ENCODE measurements around the gene LRIF1.

The LRIF1 gene

DNA sequence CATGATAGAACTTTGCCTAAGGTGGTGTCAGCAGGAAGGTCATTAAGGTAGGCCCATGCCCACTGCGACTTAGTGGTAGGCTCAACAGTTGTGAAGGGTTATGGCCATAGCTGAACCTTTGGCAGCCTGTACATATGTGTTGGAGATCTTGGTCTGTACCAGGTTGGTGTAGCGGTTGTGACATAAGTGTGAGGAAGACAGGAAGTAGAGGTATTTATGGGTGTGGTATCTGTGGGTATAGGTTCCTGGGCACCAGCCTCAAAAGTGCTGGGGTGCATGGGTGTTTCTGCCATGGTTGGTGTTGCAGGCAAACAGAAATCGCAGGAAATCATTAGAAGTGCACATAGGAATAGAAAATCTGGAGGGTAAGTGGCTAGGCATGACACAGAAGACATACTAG is 18.6 kb upstream of the LRIF1 start:
- no peak overlapping the region for H2BK5ac ChIP-seq (ENCODE audit: low read length)
- DNase-seq (ENCODE audit: low spot score): no peak

DNA sequence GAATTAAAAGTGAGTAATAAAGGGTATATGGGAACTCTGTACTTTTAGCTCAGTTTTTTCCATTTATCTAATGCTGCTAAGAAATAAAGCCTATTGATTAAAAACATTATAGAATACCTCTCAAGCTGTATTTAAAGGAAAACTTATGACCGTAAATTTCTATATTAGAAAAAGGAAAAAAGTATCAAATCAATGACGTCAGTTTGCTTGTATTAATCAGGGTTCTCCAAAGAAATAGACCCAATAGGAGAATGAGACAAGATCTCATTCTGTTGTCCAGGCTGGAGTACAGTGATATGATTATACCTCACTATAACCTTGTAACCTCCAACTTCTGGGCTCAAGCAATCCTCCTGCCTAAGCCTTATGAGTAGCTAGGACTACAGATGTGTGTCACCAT is 15.4 kb upstream of the LRIF1 start:
- no peaks in the 10 kb centered on the region for H3K4me1 ChIP-seq (ENCODE audit: control insufficient read depth in 2 of 2, insufficient read depth in 1 of 2, low read depth in 1 of 2, low read length in 2 of 2)
- no peak overlapping the region for H4K8ac ChIP-seq (ENCODE audit: low read depth, low read length)
- H4K91ac ChIP-seq (ENCODE audit: low read depth, low read length, poor library complexity): no peak overlapping the region
- no peak overlapping the region for H2BK5ac ChIP-seq (ENCODE audit: low read length)
- no peak overlapping the region for H3K4me2 ChIP-seq (ENCODE audit: insufficient read depth, low read length, poor library complexity, severe bottlenecking)
- H2AK5ac ChIP-seq (ENCODE audit: low read depth, low read length): no peak overlapping the region
- no peak for DNase-seq (ENCODE audit: low spot score)
- no peak overlapping the region for H3K27ac ChIP-seq (replicated peaks; ENCODE audit: low read length)
- no peak overlapping the region for H2BK120ac ChIP-seq (ENCODE audit: low read depth, low read length)
- H3K18ac ChIP-seq (ENCODE audit: low read length): no peak overlapping the region
- no peak overlapping the region for H2AFZ ChIP-seq (ENCODE audit: low read length)
- H3K9ac ChIP-seq (ENCODE audit: low read depth, low read length, poor library complexity): no peak overlapping the region
- no peaks in the 10 kb centered on the region for H3K9me3 ChIP-seq (replicated peaks in 1 of 2; ENCODE audit: control insufficient read depth in 2 of 2, insufficient read depth in 1 of 2, low read depth in 1 of 2, low read length in 2 of 2)
- H3K36me3 ChIP-seq (replicated peaks in 1 of 2; ENCODE audit: control insufficient read depth in 2 of 2, insufficient read depth in 2 of 2, low read length in 2 of 2): no peaks in the 10 kb centered on the region
- no peak overlapping the region for H3K23ac ChIP-seq (ENCODE audit: low read depth, low read length, poor library complexity)
- no CpG with 5 or more reads among the region's 2 CpGs for WGBS, 2 donors (ENCODE audit: extremely low coverage in 2 of 2, insufficient read length in 2 of 2, insufficient replicate concordance in 1 of 2)
- H3K4me3 ChIP-seq (ENCODE audit: low read length in 2 of 2): no peak overlapping the region
- no peaks in the 10 kb centered on the region for H3K79me1 ChIP-seq (ENCODE audit: low read depth, low read length)
- no peak overlapping the region for H3K14ac ChIP-seq (ENCODE audit: low read length)
- no peak overlapping the region for H2BK12ac ChIP-seq (ENCODE audit: low read length)
- H3K4ac ChIP-seq (ENCODE audit: low read length): no peak overlapping the region
- no peak overlapping the region for H2BK15ac ChIP-seq (ENCODE audit: low read length)
- H3K27me3 ChIP-seq (ENCODE audit: control insufficient read depth in 3 of 3, insufficient read depth in 3 of 3, low read depth in 1 of 3, low read length in 3 of 3): peaks cover 0 to 4% (median 0%) of the 10 kb centered on the region in 3 experiments

More for the DNA sequence above, 18.6 kb upstream of the LRIF1 start:
- no peaks in the 10 kb centered on the region for H3K79me1 ChIP-seq (ENCODE audit: low read depth, low read length)
- H3K18ac ChIP-seq (ENCODE audit: low read length): no peak overlapping the region
- H3K4ac ChIP-seq (ENCODE audit: low read length): no peak overlapping the region
- no peaks in the 10 kb centered on the region for H3K9me3 ChIP-seq (replicated peaks in 1 of 2; ENCODE audit: control insufficient read depth in 2 of 2, insufficient read depth in 1 of 2, low read depth in 1 of 2, low read length in 2 of 2)
- H4K8ac ChIP-seq (ENCODE audit: low read depth, low read length): no peak overlapping the region
- no peak overlapping the region for H4K91ac ChIP-seq (ENCODE audit: low read depth, low read length, poor library complexity)
- H2BK120ac ChIP-seq (ENCODE audit: low read depth, low read length): no peak overlapping the region
- H2AFZ ChIP-seq (ENCODE audit: low read length): no peak overlapping the region
- H2BK15ac ChIP-seq (ENCODE audit: low read length): no peak overlapping the region
- no peak overlapping the region for H3K9ac ChIP-seq (ENCODE audit: low read depth, low read length, poor library complexity)
- H2AK5ac ChIP-seq (ENCODE audit: low read depth, low read length): no peak overlapping the region
- WGBS, 2 donors (ENCODE audit: extremely low coverage in 2 of 2, insufficient read length in 2 of 2, insufficient replicate concordance in 1 of 2): no CpG with 5 or more reads among the region's 3 CpGs
- H3K14ac ChIP-seq (ENCODE audit: low read length): no peak overlapping the region
- no peak overlapping the region for H3K27ac ChIP-seq (replicated peaks; ENCODE audit: low read length)
- H3K36me3 ChIP-seq (replicated peaks in 1 of 2; ENCODE audit: control insufficient read depth in 2 of 2, insufficient read depth in 2 of 2, low read length in 2 of 2): no peaks in the 10 kb centered on the region
- H3K4me3 ChIP-seq (ENCODE audit: low read length in 2 of 2): peak overlapping the region in 1 of 2 donors; percentile 3
- H3K27me3 ChIP-seq (ENCODE audit: control insufficient read depth in 3 of 3, insufficient read depth in 3 of 3, low read depth in 1 of 3, low read length in 3 of 3): peaks cover 0 to 17% (median 0%) of the 10 kb centered on the region in 3 experiments
- no peak overlapping the region for H3K23ac ChIP-seq (ENCODE audit: low read depth, low read length, poor library complexity)
- H2BK12ac ChIP-seq (ENCODE audit: low read length): no peak overlapping the region
- no peaks in the 10 kb centered on the region for H3K4me1 ChIP-seq (ENCODE audit: control insufficient read depth in 2 of 2, insufficient read depth in 1 of 2, low read depth in 1 of 2, low read length in 2 of 2)
- no peak overlapping the region for H3K4me2 ChIP-seq (ENCODE audit: insufficient read depth, low read length, poor library complexity, severe bottlenecking)

DNA sequence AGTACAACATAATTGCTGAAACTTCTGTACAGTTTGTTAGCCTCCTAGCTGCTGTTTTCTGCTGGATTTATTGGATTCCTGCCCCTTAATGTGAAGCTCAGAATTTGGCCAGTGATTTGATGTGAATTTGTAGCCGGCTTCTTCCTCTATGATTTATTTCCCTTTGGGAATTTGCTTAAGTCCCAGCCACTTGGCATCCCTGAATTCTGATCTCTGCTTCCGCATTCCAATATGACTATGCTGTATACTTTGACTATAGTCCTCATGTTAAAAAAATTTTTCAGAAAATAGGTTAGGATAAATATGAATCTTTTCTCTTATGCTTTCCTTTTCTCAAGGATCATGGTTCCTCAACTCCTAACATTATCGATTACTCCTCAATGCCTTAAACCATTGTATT is 12.4 kb upstream of the LRIF1 start:
- Histone ChIP-seq H3K36me3 (replicated peaks in 1 of 2; ENCODE audit: control insufficient read depth in 2 of 2, insufficient read depth in 2 of 2, low read length in 2 of 2) (no peaks in the 10 kb centered on the region), H3K27ac (replicated peaks; ENCODE audit: low read length) (no peak overlapping the region), H3K79me1 (ENCODE audit: low read depth, low read length) (no peaks in the 10 kb centered on the region), H3K18ac (ENCODE audit: low read length) (no peak overlapping the region), H3K27me3 (ENCODE audit: control insufficient read depth in 3 of 3, insufficient read depth in 3 of 3, low read depth in 1 of 3, low read length in 3 of 3) (no peaks in the 10 kb centered on the region), H4K8ac (ENCODE audit: low read depth, low read length) (no peak overlapping the region), H3K14ac (ENCODE audit: low read length) (no peak overlapping the region), H3K9ac (ENCODE audit: low read depth, low read length, poor library complexity) (no peak overlapping the region), H3K4ac (ENCODE audit: low read length) (no peak overlapping the region), H3K4me3 (ENCODE audit: low read length in 2 of 2) (no peak overlapping the region), H3K23ac (ENCODE audit: low read depth, low read length, poor library complexity) (no peak overlapping the region), H2AK5ac (ENCODE audit: low read depth, low read length) (no peak overlapping the region), H2AFZ (ENCODE audit: low read length) (no peak overlapping the region), H2BK15ac (ENCODE audit: low read length) (no peak overlapping the region), H3K4me1 (ENCODE audit: control insufficient read depth in 2 of 2, insufficient read depth in 1 of 2, low read depth in 1 of 2, low read length in 2 of 2) (no peaks in the 10 kb centered on the region), H4K91ac (ENCODE audit: low read depth, low read length, poor library complexity) (no peak overlapping the region), H3K9me3 (replicated peaks in 1 of 2; ENCODE audit: control insufficient read depth in 2 of 2, insufficient read depth in 1 of 2, low read depth in 1 of 2, low read length in 2 of 2) (no peaks in the 10 kb centered on the region), H3K4me2 (ENCODE audit: insufficient read depth, low read length, poor library complexity, severe bottlenecking) (no peak overlapping the region), H2BK5ac (ENCODE audit: low read length) (no peak overlapping the region), H2BK12ac (ENCODE audit: low read length) (no peak overlapping the region), H2BK120ac (ENCODE audit: low read depth, low read length) (no peak overlapping the region)
- no peak for DNase-seq (ENCODE audit: low spot score)
- WGBS, 2 donors (ENCODE audit: extremely low coverage in 2 of 2, insufficient read length in 2 of 2, insufficient replicate concordance in 1 of 2): no CpG with 5 or more reads among the region's 3 CpGs

DNA sequence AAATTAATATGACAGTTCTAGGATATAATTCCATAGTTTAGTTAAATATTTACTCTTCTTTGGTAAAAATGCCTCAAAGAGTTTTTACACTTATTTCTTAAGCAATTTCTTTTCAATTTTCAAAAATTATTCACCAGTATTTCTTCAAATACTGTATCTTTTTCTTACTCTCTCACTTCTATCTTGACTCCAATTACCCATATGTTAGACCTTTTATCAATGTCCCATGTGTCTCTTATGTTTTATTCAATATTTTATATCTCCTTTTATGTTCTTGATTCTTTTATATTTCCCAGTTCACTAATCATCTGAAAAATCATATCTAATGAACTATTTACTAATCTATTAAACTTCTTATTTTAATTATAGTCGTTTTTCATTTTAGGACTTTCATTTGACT is 11.5 kb upstream of the LRIF1 start:
- no peak overlapping the region for H3K4me3 ChIP-seq (ENCODE audit: low read length in 2 of 2)
- no peak overlapping the region for H4K8ac ChIP-seq (ENCODE audit: low read depth, low read length)
- no peaks in the 10 kb centered on the region for H3K36me3 ChIP-seq (replicated peaks in 1 of 2; ENCODE audit: control insufficient read depth in 2 of 2, insufficient read depth in 2 of 2, low read length in 2 of 2)
- H3K4me2 ChIP-seq (ENCODE audit: insufficient read depth, low read length, poor library complexity, severe bottlenecking): no peak overlapping the region
- H3K27ac ChIP-seq (replicated peaks; ENCODE audit: low read length): no peak overlapping the region
- H3K9me3 ChIP-seq (replicated peaks in 1 of 2; ENCODE audit: control insufficient read depth in 2 of 2, insufficient read depth in 1 of 2, low read depth in 1 of 2, low read length in 2 of 2): no peaks in the 10 kb centered on the region
- no peak overlapping the region for H3K4ac ChIP-seq (ENCODE audit: low read length)
- no peak overlapping the region for H3K14ac ChIP-seq (ENCODE audit: low read length)
- no peak overlapping the region for H4K91ac ChIP-seq (ENCODE audit: low read depth, low read length, poor library complexity)
- H2BK12ac ChIP-seq (ENCODE audit: low read length): no peak overlapping the region
- no peak overlapping the region for H2BK15ac ChIP-seq (ENCODE audit: low read length)
- H3K9ac ChIP-seq (ENCODE audit: low read depth, low read length, poor library complexity): no peak overlapping the region
- no peak overlapping the region for H2AK5ac ChIP-seq (ENCODE audit: low read depth, low read length)
- H2BK5ac ChIP-seq (ENCODE audit: low read length): no peak overlapping the region
- H3K18ac ChIP-seq (ENCODE audit: low read length): no peak overlapping the region
- H3K27me3 ChIP-seq (ENCODE audit: control insufficient read depth in 3 of 3, insufficient read depth in 3 of 3, low read depth in 1 of 3, low read length in 3 of 3): no peaks in the 10 kb centered on the region
- no peak overlapping the region for H2BK120ac ChIP-seq (ENCODE audit: low read depth, low read length)
- H3K79me1 ChIP-seq (ENCODE audit: low read depth, low read length): no peaks in the 10 kb centered on the region
- H2AFZ ChIP-seq (ENCODE audit: low read length): no peak overlapping the region
- no peak for DNase-seq (ENCODE audit: low spot score)
- H3K4me1 ChIP-seq (ENCODE audit: control insufficient read depth in 2 of 2, insufficient read depth in 1 of 2, low read depth in 1 of 2, low read length in 2 of 2): no peaks in the 10 kb centered on the region
- WGBS, 2 donors (ENCODE audit: extremely low coverage in 2 of 2, insufficient read length in 2 of 2, insufficient replicate concordance in 1 of 2): no CpG with 5 or more reads among the region's 1 CpG
- H3K23ac ChIP-seq (ENCODE audit: low read depth, low read length, poor library complexity): no peak overlapping the region

Measured in neuronal stem cell (in vitro differentiated cells).